ENCODE results near the gene SREBF2. TPM values are rescaled to one million over a fixed set of nuclear protein-coding genes. Genes with fewer than 3 reads are reported as not detected.

SREBF2 gene
- total and polyA plus RNA-seq, 2 donors (not counting 3 experiments of a cell fraction or from before 2014, with no cell fraction given): 101 to 136 TPM

DNA sequence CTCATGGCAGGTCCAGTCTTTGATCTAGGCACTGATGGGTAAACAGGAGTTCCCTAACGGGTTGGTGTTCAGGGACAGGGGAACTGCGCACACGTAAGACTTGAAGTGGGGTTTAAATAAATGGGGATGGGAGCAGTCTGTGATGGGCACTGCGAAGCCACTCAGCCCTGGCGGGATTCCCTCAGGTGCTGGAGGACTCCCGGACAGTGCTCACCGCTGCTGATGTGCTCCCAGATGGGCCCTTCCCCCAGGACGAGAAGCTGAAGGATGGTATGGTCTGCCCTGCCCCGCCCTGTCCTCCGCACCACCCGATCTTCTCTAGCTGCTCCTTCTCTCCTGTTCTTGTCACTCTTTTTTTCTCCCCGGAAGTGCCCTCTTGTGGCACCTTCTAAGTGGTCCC is 22.9 kb upstream of the SREBF2 start:
- intact Hi-C loops (cut with micrococcal nuclease): no loop called here
- TF ChIP-seq, protein P1, sequence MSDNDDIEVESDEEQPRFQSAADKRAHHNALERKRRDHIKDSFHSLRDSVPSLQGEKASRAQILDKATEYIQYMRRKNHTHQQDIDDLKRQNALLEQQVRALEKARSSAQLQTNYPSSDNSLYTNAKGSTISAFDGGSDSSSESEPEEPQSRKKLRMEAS (IDR thresholded peaks at IDR 0.05; ENCODE audit: insufficient read depth, insufficient read length): no peak
- no peak for TF ChIP-seq POLR2AphosphoS5 (IDR thresholded peaks at IDR 0.05; ENCODE audit: insufficient read depth, low read depth, low read length)
- TF ChIP-seq JUN (IDR thresholded peaks at IDR 0.05; ENCODE audit: borderline replicate concordance, insufficient read depth, insufficient read length, low read depth): no peak
- no peak for TF ChIP-seq GATA2 (IDR thresholded peaks at IDR 0.05; ENCODE audit: insufficient read depth, insufficient read length, low read depth, low read length)
- TF ChIP-seq EZH2 (IDR thresholded peaks at IDR 0.05; ENCODE audit: borderline replicate concordance, low read depth, low read length, severe bottlenecking): no peak
- no peak for TF ChIP-seq POLR2A (IDR thresholded peaks at IDR 0.05; ENCODE audit: low read depth, low read length)
- H3K4me2 ChIP-seq (ENCODE audit: insufficient read depth, low read length): no peak overlapping the region
- H3K4me1 ChIP-seq (ENCODE audit: control insufficient read depth, extremely low read depth, insufficient read depth, low read length): no peaks in the 10 kb centered on the region
- H3K27ac ChIP-seq (ENCODE audit: insufficient read depth, low read depth, low read length): no peak overlapping the region
- no peaks in the 10 kb centered on the region for H3K9me3 ChIP-seq (replicated peaks; ENCODE audit: control insufficient read depth, insufficient read depth, low read length)
- no peaks in the 10 kb centered on the region for H4K20me1 ChIP-seq (replicated peaks; ENCODE audit: control insufficient read depth, extremely low read depth, insufficient read depth, low read length)
- FAIRE-seq: no peak
- BruUV-seq (replicated peaks): no TSS peak
- H3K36me3 ChIP-seq (ENCODE audit: control insufficient read depth in 2 of 2, extremely low read depth in 1 of 2, insufficient read depth in 2 of 2, low read length in 2 of 2): no peaks in the 10 kb centered on the region
- ChIA-PET POLR2A (no interaction called here), CTCF (interaction anchor here (0.6 to 1.5 kb wide), 3 partner anchors 10 to 131 kb away, joined by 3 to 7 read pairs (median 4); no protein-coding TSS in a partner anchor)
- H3K79me2 ChIP-seq (ENCODE audit: control insufficient read depth, insufficient read depth, low read length): no peaks in the 10 kb centered on the region
- H3K4me3 ChIP-seq (replicated peaks in 1 of 3; ENCODE audit: insufficient read depth in 1 of 3, low read depth in 1 of 3, low read length in 3 of 3): no peak overlapping the region
- H3K9me1 ChIP-seq (replicated peaks; ENCODE audit: control insufficient read depth, extremely low read depth, insufficient read depth, low read length): no peaks in the 10 kb centered on the region
- dilution Hi-C loops (cut with MboI; ENCODE audit: extremely low pct_ligation_motif_present, low sequenced_read_pairs): no loop called here
- no peak for DNase-seq (ENCODE audit: low read depth, low spot score)
- H3K27me3 ChIP-seq (ENCODE audit: control insufficient read depth in 2 of 2, insufficient read depth in 2 of 2, low read length in 2 of 2): no peaks in the 10 kb centered on the region
- H3K9ac ChIP-seq (replicated peaks; ENCODE audit: extremely low read depth, insufficient read depth, low read length): no peak overlapping the region
- H2AFZ ChIP-seq (ENCODE audit: low read depth, low read length): no peak overlapping the region

DNA sequence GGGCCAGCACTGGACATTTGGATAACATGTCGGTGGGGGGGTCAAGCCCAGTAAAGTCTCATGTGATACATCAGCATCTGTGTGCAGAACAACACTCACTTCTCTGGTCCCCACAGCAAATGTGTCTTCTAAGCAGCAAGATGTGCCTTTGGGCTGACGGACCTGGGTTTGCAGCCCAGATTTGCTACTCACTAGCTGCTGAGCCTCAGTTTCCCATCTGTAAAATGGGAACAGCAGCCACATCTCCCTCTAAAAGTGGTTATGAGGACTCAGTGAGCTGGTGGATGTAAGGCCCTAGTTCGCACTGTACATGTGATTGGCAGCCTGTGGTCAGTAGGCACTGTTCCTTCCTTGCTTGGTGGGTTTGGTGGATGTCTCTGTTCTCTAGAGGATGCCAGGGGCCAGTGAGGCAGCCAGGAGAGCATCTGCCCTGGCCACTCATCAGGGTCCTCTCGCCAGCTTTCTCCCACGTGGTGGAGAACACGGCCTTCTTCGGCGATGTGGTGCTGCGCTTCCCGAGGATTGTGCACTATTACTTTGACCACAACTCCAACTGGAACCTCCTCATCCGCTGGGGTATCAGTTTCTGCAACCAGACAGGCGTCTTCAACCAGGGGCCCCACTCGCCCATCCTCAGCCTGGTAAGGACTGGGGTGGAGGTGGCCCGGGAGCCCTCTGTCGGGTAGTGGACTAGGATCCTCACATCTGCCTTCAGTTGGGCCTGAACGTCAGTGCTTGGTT is 19.9 kb upstream of the SREBF2 start:
- Histone ChIP-seq H3K36me3 (ENCODE audit: control insufficient read depth in 2 of 2, extremely low read depth in 1 of 2, insufficient read depth in 2 of 2, low read length in 2 of 2) (no peaks in the 10 kb centered on the region), H3K9me3 (replicated peaks; ENCODE audit: control insufficient read depth, insufficient read depth, low read length) (no peaks in the 10 kb centered on the region), H3K27me3 (ENCODE audit: control insufficient read depth in 2 of 2, insufficient read depth in 2 of 2, low read length in 2 of 2) (no peaks in the 10 kb centered on the region), H3K9me1 (replicated peaks; ENCODE audit: control insufficient read depth, extremely low read depth, insufficient read depth, low read length) (no peaks in the 10 kb centered on the region), H3K4me2 (ENCODE audit: insufficient read depth, low read length) (no peak overlapping the region), H3K27ac (ENCODE audit: insufficient read depth, low read depth, low read length) (no peak overlapping the region), H3K9ac (replicated peaks; ENCODE audit: extremely low read depth, insufficient read depth, low read length) (no peak overlapping the region), H3K4me1 (ENCODE audit: control insufficient read depth, extremely low read depth, insufficient read depth, low read length) (no peaks in the 10 kb centered on the region), H3K4me3 (replicated peaks in 1 of 3; ENCODE audit: insufficient read depth in 1 of 3, low read depth in 1 of 3, low read length in 3 of 3) (no peak overlapping the region), H3K79me2 (ENCODE audit: control insufficient read depth, insufficient read depth, low read length) (no peaks in the 10 kb centered on the region), H2AFZ (ENCODE audit: low read depth, low read length) (no peak overlapping the region), H4K20me1 (replicated peaks; ENCODE audit: control insufficient read depth, extremely low read depth, insufficient read depth, low read length) (no peaks in the 10 kb centered on the region)
- DNase-seq (ENCODE audit: low read depth, low spot score): no peak
- ChIA-PET POLR2A (no interaction called here), CTCF (no interaction called here)
- dilution Hi-C loops (cut with MboI; ENCODE audit: extremely low pct_ligation_motif_present, low sequenced_read_pairs): no loop called here
- intact Hi-C loops (cut with micrococcal nuclease): no loop called here
- no peak for FAIRE-seq
- BruUV-seq (replicated peaks): no TSS peak
- TF ChIP-seq MYC (IDR thresholded peaks at IDR 0.05; ENCODE audit: low read depth, low read length) (no peak), POLR2AphosphoS5 (IDR thresholded peaks at IDR 0.05; ENCODE audit: insufficient read depth, low read depth, low read length) (no peak), JUN (IDR thresholded peaks at IDR 0.05; ENCODE audit: borderline replicate concordance, insufficient read depth, insufficient read length, low read depth) (no peak), GATA2 (IDR thresholded peaks at IDR 0.05; ENCODE audit: insufficient read depth, insufficient read length, low read depth, low read length) (no peak), POLR2A (IDR thresholded peaks at IDR 0.05; ENCODE audit: low read depth, low read length) (no peak), FOS (IDR thresholded peaks at IDR 0.05; ENCODE audit: borderline replicate concordance, insufficient read depth, low read length) (no peak), EZH2 (IDR thresholded peaks at IDR 0.05; ENCODE audit: borderline replicate concordance, low read depth, low read length, severe bottlenecking) (no peak)
- TF ChIP-seq, protein P1 (IDR thresholded peaks at IDR 0.05; ENCODE audit: insufficient read depth, insufficient read length): no peak
- TF ChIP-seq, protein P2, sequence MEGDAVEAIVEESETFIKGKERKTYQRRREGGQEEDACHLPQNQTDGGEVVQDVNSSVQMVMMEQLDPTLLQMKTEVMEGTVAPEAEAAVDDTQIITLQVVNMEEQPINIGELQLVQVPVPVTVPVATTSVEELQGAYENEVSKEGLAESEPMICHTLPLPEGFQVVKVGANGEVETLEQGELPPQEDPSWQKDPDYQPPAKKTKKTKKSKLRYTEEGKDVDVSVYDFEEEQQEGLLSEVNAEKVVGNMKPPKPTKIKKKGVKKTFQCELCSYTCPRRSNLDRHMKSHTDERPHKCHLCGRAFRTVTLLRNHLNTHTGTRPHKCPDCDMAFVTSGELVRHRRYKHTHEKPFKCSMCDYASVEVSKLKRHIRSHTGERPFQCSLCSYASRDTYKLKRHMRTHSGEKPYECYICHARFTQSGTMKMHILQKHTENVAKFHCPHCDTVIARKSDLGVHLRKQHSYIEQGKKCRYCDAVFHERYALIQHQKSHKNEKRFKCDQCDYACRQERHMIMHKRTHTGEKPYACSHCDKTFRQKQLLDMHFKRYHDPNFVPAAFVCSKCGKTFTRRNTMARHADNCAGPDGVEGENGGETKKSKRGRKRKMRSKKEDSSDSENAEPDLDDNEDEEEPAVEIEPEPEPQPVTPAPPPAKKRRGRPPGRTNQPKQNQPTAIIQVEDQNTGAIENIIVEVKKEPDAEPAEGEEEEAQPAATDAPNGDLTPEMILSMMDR (IDR thresholded peaks at IDR 0.05; ENCODE audit: extremely low read depth in 1 of 2, insufficient read depth in 1 of 2, low read depth in 1 of 2, low read length in 2 of 2): no peak

Measured in endothelial cell of umbilical vein (primary cell).